HEK293T (cell line): ENCODE measurements around the gene PTPRE.

Source experiments
- CTCF ChIA-PET: fragments of 350-600 bp; formaldehyde crosslinking; extraction: SDS; loops from one replicate; lab custom pipeline; 2021; ENCODE audit warnings: antibody characterized with exemption, inconsistent platforms; lab: Yijun Ruan, JAX
- POLR2A ChIA-PET: fragments of 350-600 bp; formaldehyde crosslinking; extraction: SDS; loops from one replicate; lab custom pipeline; 2020; ENCODE audit warnings: antibody characterized with exemption, inconsistent platforms; lab: Yijun Ruan, JAX
- DNase-seq: peaks from one replicate; pipeline ENCODE4 v3.0.0; 2012; ENCODE audit warnings: mixed read lengths; ENCODE audit errors: extremely low spot score
- ARNT ChIP-seq: fragments of 450-650 bp; IDR thresholded peaks from 2 replicates; pipeline ENCODE4 v1.6.1; 2017; ENCODE audit warnings: mild to moderate bottlenecking
- BHLHE40 ChIP-seq: fragments of 450-650 bp; IDR thresholded peaks from 2 replicates; pipeline ENCODE4 v1.6.1; 2016; ENCODE audit warnings: mild to moderate bottlenecking, moderate library complexity, borderline replicate concordance
- CTBP1 ChIP-seq: fragments of 450-650 bp; IDR thresholded peaks from 2 replicates; pipeline ENCODE4 v1.6.1; 2016; ENCODE audit warnings: borderline replicate concordance
- ELF4 ChIP-seq: fragments of 450-650 bp; IDR thresholded peaks from 2 replicates; pipeline ENCODE4 v1.6.1; 2017; ENCODE audit warnings: antibody characterized with exemption
- FOXA1 ChIP-seq: fragments of 450-650 bp; IDR thresholded peaks from 2 replicates; pipeline ENCODE4 v1.6.1; 2016; ENCODE audit warnings: mild to moderate bottlenecking
- FOXK2 ChIP-seq: fragments of 450-650 bp; IDR thresholded peaks from 2 replicates; pipeline ENCODE4 v1.6.1; 2016; ENCODE audit warnings: mild to moderate bottlenecking
- FOXM1 ChIP-seq: fragments of 450-650 bp; IDR thresholded peaks from 2 replicates; pipeline ENCODE4 v1.6.1; 2017; ENCODE audit warnings: mild to moderate bottlenecking, borderline replicate concordance
- HDGF ChIP-seq: fragments of 450-650 bp; IDR thresholded peaks from 2 replicates; pipeline ENCODE4 v1.6.1; 2017; ENCODE audit warnings: antibody characterized with exemption, borderline replicate concordance
- L3MBTL2 ChIP-seq: fragments of 450-650 bp; conservative IDR thresholded peaks from 2 replicates; pipeline ENCODE4 v1.6.1; 2016; ENCODE audit warnings: mild to moderate bottlenecking
- LEF1 ChIP-seq: fragments of 450-650 bp; IDR thresholded peaks from 2 replicates; pipeline ENCODE4 v1.6.1; 2017; ENCODE audit warnings: mild to moderate bottlenecking, borderline replicate concordance
- NFRKB ChIP-seq: fragments of 450-650 bp; IDR thresholded peaks from 2 replicates; pipeline ENCODE4 v1.6.1; 2016; ENCODE audit warnings: mild to moderate bottlenecking, moderate library complexity
- SP1 ChIP-seq: fragments of 450-650 bp; IDR thresholded peaks from 2 replicates; pipeline ENCODE4 v1.6.1; 2017
- SUZ12 ChIP-seq: fragments of 450-650 bp; IDR thresholded peaks from 2 replicates; pipeline ENCODE4 v1.6.1; 2016; ENCODE audit warnings: mild to moderate bottlenecking
- TARDBP ChIP-seq: fragments of 450-650 bp; IDR thresholded peaks from 2 replicates; pipeline ENCODE4 v1.6.1; 2016
- ZNF384 ChIP-seq: fragments of 450-650 bp; IDR thresholded peaks from 2 replicates; pipeline ENCODE4 v1.6.1; 2016
- TF ChIP-seq, protein P1 (sequence below): fragments of 450-650 bp; IDR thresholded peaks from 2 replicates; pipeline ENCODE4 v1.6.1; 2016

The PTPRE gene

DNA sequence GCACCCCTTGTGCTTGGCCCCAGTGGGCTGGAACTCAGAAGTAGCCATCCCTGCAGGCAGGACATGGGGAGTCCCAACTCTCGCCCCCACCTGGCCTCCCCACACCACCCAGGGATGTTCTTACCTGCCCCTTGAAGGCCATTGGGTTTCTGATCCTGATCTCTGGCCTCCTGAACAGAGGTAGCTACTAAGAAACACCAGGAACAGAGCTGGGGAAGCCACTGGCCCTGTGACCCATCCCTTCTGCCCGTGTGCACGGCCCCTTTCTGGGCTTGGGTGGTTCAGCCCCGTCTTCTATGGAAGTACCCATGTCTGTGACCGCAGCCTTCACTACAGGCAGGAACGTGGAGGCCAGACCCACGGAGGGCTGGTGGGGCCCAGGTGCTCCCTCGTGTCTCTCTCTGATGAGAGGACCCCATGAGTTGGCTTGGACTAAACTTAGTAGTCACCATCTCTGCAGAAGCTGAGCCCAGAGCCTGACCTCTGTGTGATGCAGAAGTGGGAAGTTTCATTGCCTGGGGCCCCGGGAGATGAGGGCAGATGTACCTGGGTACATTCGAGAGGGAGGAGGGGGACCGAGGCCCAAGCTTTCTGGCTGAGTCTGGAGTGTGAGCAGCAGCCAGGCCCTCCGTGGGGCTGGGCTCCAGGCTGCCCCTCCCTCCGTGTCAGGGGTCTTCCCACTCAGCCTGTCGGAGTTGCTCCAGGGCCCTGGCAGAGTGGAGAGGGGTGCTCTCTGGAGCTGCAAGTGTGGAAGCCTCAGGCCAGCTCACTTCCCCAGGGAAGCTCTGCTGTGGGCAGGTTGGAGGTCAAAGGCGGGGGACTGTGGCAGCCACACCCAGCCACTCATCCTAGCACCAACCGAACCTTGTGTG lies 138.3 kb downstream of the PTPRE start:
- POLR2A ChIA-PET: no interaction called here
- CTCF ChIA-PET: interaction anchor here (2.2 kb wide), 1 partner anchor 10 kb away, joined by 8 read pairs; no protein-coding TSS in a partner anchor
- DNase-seq: no peak
- TF ChIP-seq ELF4: no peak
- TF ChIP-seq NFRKB: no peak
- TF ChIP-seq TARDBP: no peak
- no peak for TF ChIP-seq LEF1
- no peak for TF ChIP-seq FOXM1
- TF ChIP-seq, protein P1, sequence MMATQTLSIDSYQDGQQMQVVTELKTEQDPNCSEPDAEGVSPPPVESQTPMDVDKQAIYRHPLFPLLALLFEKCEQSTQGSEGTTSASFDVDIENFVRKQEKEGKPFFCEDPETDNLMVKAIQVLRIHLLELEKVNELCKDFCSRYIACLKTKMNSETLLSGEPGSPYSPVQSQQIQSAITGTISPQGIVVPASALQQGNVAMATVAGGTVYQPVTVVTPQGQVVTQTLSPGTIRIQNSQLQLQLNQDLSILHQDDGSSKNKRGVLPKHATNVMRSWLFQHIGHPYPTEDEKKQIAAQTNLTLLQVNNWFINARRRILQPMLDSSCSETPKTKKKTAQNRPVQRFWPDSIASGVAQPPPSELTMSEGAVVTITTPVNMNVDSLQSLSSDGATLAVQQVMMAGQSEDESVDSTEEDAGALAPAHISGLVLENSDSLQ: no peak
- no peak for TF ChIP-seq FOXA1
- TF ChIP-seq CTBP1: no peak
- TF ChIP-seq L3MBTL2: no peak
- no peak for TF ChIP-seq SP1
- TF ChIP-seq ARNT: no peak
- TF ChIP-seq FOXK2: no peak
- TF ChIP-seq SUZ12: no peak
- TF ChIP-seq HDGF: no peak
- TF ChIP-seq ZNF384: no peak
- TF ChIP-seq BHLHE40: no peak

GRCh38 chr10:128045833-128046120 lies 138.9 kb downstream of the PTPRE start:
- TF ChIP-seq ARNT: no peak
- TF ChIP-seq L3MBTL2: no peak
- no peak for TF ChIP-seq ZNF384
- TF ChIP-seq BHLHE40: no peak
- no peak for TF ChIP-seq FOXA1
- TF ChIP-seq SUZ12: no peak
- TF ChIP-seq CTBP1: no peak
- TF ChIP-seq LEF1: no peak
- no peak for TF ChIP-seq NFRKB
- no peak for TF ChIP-seq HDGF
- TF ChIP-seq ELF4: no peak
- no peak for TF ChIP-seq SP1
- no peak for TF ChIP-seq FOXM1
- TF ChIP-seq FOXK2: no peak
- TF ChIP-seq, protein P1: no peak
- TF ChIP-seq TARDBP: no peak
- no peak for DNase-seq
- POLR2A ChIA-PET: no interaction called here
- CTCF ChIA-PET: interaction anchor here (2.2 kb wide), 1 partner anchor 11 kb away, joined by 8 read pairs; no protein-coding TSS in a partner anchor

DNA sequence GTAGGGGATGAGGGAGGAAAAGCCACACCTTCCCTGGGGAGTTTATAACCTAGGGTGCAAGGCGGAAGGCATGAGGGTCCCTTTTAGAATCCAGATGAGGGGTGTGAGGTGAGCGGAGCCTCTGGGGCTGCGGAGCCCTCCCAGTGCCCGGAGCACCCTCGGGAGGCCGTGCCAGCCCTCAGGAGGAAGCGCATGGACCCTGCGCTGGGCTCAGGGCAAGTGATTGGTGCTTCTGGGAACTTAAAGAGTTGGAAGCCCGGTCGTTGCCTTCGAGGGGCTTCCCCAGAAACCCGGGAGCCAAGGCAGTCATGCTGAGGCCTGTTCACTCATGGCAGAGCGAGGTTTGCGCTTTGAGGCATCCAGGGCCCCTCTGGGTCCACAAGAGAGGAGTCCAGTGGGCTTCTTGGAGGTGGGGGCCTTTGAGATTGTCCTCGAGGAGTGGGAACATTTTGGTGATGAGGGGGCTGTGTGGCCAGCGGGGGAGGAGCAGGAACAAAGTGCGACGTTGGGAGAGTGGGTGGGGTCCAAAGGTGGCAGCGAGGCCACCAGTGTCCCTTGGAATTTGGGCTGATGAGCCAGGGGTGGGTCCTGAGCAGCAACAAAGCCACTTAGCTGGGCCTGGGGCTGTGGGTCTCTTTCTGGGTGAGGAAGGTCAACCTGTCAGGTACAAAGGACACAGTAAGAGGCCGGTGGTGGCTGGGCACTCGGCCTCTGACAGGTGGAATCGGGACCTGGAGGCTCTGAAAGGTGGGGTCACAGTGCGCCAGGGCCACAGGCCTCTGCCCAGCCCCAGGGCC lies 139.5 kb downstream of the PTPRE start:
- DNase-seq: no peak
- ChIA-PET POLR2A (no interaction called here), CTCF (interaction anchor here (1.0 kb wide), 1 partner anchor 23 kb away, joined by 3 read pairs; no protein-coding TSS in a partner anchor)
- no peak for TF ChIP-seq SUZ12
- no peak for TF ChIP-seq TARDBP
- no peak for TF ChIP-seq ELF4
- TF ChIP-seq ARNT: no peak
- no peak for TF ChIP-seq FOXM1
- TF ChIP-seq SP1: no peak
- no peak for TF ChIP-seq HDGF
- no peak for TF ChIP-seq LEF1
- TF ChIP-seq FOXA1: no peak
- no peak for TF ChIP-seq ZNF384
- TF ChIP-seq CTBP1: no peak
- TF ChIP-seq BHLHE40: no peak
- TF ChIP-seq, protein P1: no peak
- no peak for TF ChIP-seq L3MBTL2
- TF ChIP-seq NFRKB: no peak
- no peak for TF ChIP-seq FOXK2

- no peak for DNase-seq
- ChIA-PET CTCF (interaction anchor here (1.0 kb wide), 1 partner anchor 22 kb away, joined by 3 read pairs; no protein-coding TSS in a partner anchor), POLR2A (no interaction called here)
- no peak for TF ChIP-seq ARNT
- TF ChIP-seq FOXA1: no peak
- TF ChIP-seq LEF1: no peak
- TF ChIP-seq SP1: no peak
- no peak for TF ChIP-seq TARDBP
- no peak for TF ChIP-seq FOXK2
- TF ChIP-seq L3MBTL2: no peak
- no peak for TF ChIP-seq ELF4
- no peak for TF ChIP-seq SUZ12
- TF ChIP-seq FOXM1: no peak
- TF ChIP-seq BHLHE40: no peak
- no peak for TF ChIP-seq CTBP1
- TF ChIP-seq HDGF: no peak
- no peak for TF ChIP-seq ZNF384
- TF ChIP-seq, protein P1: no peak
- TF ChIP-seq NFRKB: no peak
Observed at GRCh38 chr10:128046953-128047290, 140.0 kb downstream of the PTPRE start.
